DND-41 (cell line): ENCODE measurements around the gene UBXN10.
A peak's percentile ranks its signal among the peaks of the same experiment; 100 is the strongest.

ENCODE experiments used
- ATAC-seq: fragments of 200-7000 bp; cut with Tn5 transposase; 3 replicates; pipeline ENCODE4 v1.9.1; 2021; ENCODE audit warnings: low read depth; ENCODE audit not compliant: insufficient read depth
- DNase-seq: peaks from one replicate; pipeline ENCODE4 v3.0.0-alpha.2; 2020
- H2AFZ ChIP-seq: 2 replicates; pipeline ENCODE4 v1.6.0; 2012; ENCODE audit warnings: low read depth, low read length
- H3K27ac ChIP-seq: 2 replicates; pipeline ENCODE4 v1.5.1; 2012; ENCODE audit warnings: low read length, inconsistent platforms
- H3K27me3 ChIP-seq: fragments of 200-600 bp; sonication (generic); 2 replicates; pipeline ENCODE4 v1.6.0; 2012; ENCODE audit warnings: low read length, mild to moderate bottlenecking, inconsistent platforms; ENCODE audit not compliant: insufficient read depth, poor library complexity
- H3K36me3 ChIP-seq: 2 replicates; pipeline ENCODE4 v1.5.1; 2012; ENCODE audit warnings: low read length, inconsistent platforms; ENCODE audit not compliant: insufficient read depth
- H3K4me1 ChIP-seq: 2 replicates; pipeline ENCODE4 v1.5.1; 2012; ENCODE audit warnings: mild to moderate bottlenecking, low read length; ENCODE audit not compliant: insufficient read depth
- H3K4me2 ChIP-seq: 2 replicates; pipeline ENCODE4 v1.6.0; 2012; ENCODE audit warnings: mild to moderate bottlenecking, moderate library complexity, low read length, inconsistent platforms; ENCODE audit not compliant: insufficient read depth
- H3K4me3 ChIP-seq, 2 experiments: fragments of 200-600 bp in 1 of 2; shearing (Covaris generic) in 1 of 2; 2 replicates each; pipeline ENCODE4 v1.5.1; 2012 to 2016; ENCODE audit warnings: inconsistent platforms in 2 of 2, low read length in 2 of 2, mild to moderate bottlenecking in 2 of 2, low read depth in 1 of 2, moderate library complexity in 1 of 2
- H3K79me2 ChIP-seq: 2 replicates; pipeline ENCODE4 v1.6.0; 2012; ENCODE audit warnings: low read length, inconsistent platforms; ENCODE audit not compliant: insufficient read depth
- H3K9ac ChIP-seq: 2 replicates; pipeline ENCODE4 v1.6.0; 2012; ENCODE audit warnings: low read depth, mild to moderate bottlenecking, inconsistent platforms, low read length, moderate library complexity
- H3K9me3 ChIP-seq: 2 replicates; pipeline ENCODE4 v1.5.1; 2012; ENCODE audit warnings: low read length, moderate library complexity, mild to moderate bottlenecking, inconsistent platforms; ENCODE audit not compliant: insufficient read depth, severe bottlenecking
- H4K20me1 ChIP-seq: 2 replicates; pipeline ENCODE4 v1.6.0; 2012; ENCODE audit warnings: low read length; ENCODE audit not compliant: insufficient read depth
- EZH2 ChIP-seq: IDR thresholded peaks from 3 replicates; pipeline ENCODE4 v1.6.1; 2012; ENCODE audit warnings: borderline replicate concordance, low read depth, mild to moderate bottlenecking, moderate library complexity, low read length, inconsistent platforms; ENCODE audit not compliant: severe bottlenecking
- TF ChIP-seq, protein P1 (sequence below): IDR thresholded peaks from 2 replicates; pipeline ENCODE4 v1.5.1; 2012; ENCODE audit warnings: borderline replicate concordance, low read length, moderate library complexity, mild to moderate bottlenecking; ENCODE audit not compliant: poor library complexity, severe bottlenecking; ENCODE audit errors: extremely low read depth

The UBXN10 gene

DNA sequence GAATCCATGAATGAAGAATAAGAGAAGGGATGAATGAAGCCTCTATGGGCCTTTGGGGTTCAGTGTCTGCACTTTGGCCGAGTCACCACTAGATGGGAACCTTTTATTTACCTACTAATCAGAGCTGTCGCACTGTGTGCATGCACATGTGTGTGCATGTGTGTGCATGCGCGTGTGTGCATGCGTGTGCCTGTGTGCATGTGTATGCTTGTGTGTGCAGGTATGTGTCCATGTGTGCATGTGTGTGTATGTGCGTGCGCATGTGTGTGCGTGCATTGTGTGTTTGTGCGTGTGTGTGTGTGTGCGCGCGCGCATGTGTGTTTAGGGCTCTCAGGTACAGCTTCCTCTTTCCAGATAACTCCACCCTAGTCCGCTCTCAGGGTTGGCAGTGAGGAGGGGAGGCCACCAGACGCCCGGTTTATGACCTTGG is 20.4 kb upstream of the UBXN10 start:
- TF ChIP-seq EZH2 = no peak
- TF ChIP-seq, protein P1, sequence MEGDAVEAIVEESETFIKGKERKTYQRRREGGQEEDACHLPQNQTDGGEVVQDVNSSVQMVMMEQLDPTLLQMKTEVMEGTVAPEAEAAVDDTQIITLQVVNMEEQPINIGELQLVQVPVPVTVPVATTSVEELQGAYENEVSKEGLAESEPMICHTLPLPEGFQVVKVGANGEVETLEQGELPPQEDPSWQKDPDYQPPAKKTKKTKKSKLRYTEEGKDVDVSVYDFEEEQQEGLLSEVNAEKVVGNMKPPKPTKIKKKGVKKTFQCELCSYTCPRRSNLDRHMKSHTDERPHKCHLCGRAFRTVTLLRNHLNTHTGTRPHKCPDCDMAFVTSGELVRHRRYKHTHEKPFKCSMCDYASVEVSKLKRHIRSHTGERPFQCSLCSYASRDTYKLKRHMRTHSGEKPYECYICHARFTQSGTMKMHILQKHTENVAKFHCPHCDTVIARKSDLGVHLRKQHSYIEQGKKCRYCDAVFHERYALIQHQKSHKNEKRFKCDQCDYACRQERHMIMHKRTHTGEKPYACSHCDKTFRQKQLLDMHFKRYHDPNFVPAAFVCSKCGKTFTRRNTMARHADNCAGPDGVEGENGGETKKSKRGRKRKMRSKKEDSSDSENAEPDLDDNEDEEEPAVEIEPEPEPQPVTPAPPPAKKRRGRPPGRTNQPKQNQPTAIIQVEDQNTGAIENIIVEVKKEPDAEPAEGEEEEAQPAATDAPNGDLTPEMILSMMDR = peak; percentile 63
- H3K27ac ChIP-seq = no peak overlapping the region
- no peaks in the 10 kb centered on the region for H3K4me1 ChIP-seq
- H3K79me2 ChIP-seq = no peaks in the 10 kb centered on the region
- no peak overlapping the region for H3K4me2 ChIP-seq
- ATAC-seq = 0 out of 3 replicates have a peak, but pooled peaks have one; percentile 39
- H3K4me3 ChIP-seq = no peak overlapping the region
- H3K36me3 ChIP-seq = no peaks in the 10 kb centered on the region
- no peaks in the 10 kb centered on the region for H3K27me3 ChIP-seq
- peaks cover 19% of the 10 kb centered on the region for H3K9me3 ChIP-seq
- peaks cover 4% of the 10 kb centered on the region; the same call in 1 of the 2 replicates for H4K20me1 ChIP-seq
- DNase-seq = peak; percentile 22
- H2AFZ ChIP-seq = no peak overlapping the region
- H3K9ac ChIP-seq = no peak overlapping the region

DNA sequence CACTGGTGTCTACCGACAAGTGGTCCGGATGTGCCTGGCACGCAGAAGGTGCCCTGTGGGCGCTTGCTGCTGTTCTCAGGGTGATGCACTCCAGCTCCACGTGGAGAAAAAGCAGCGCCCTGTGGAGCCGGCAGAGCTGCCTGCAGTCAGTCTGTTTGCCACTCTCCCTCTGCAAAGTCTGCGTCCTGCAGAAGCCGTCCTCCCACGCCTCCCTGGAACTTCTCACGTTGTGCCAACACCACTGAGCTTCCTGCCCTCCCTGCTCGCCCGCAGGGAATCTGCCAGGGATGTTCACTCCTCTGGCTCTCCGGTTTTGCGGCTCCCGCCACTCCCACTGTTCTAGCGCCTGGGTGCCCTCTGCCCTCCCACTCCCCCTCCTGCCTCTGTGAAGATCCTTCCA is 19.8 kb upstream of the UBXN10 start:
- no peak overlapping the region for H3K9ac ChIP-seq
- no peaks in the 10 kb centered on the region for H3K27me3 ChIP-seq
- DNase-seq = no peak

DNA sequence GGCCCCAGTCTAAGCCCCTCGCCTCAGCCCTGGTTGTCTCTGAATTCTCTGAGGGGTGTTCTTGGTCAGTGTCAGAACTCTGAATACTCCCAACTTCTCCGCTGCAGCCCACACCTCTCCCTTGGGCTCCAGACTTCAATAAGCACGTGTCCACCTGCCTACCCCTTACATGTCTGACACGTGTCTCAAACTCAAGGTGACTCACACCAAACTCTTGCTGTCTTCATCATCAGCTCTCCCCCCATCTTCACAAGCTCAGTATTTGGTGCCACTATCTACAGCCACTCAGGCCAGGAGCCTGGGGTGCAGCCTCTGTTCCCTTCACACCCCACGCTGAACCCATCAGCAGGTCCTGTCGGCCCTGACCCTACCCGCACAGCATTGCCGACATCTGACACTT is 18.8 kb upstream of the UBXN10 start:
- H3K4me2 ChIP-seq = no peak overlapping the region
- H4K20me1 ChIP-seq = peaks cover 4% of the 10 kb centered on the region; the same call in 1 of the 2 replicates
- no peaks in the 10 kb centered on the region for H3K4me1 ChIP-seq
- TF ChIP-seq EZH2 = no peak
- TF ChIP-seq, protein P1 = no peak
- H3K4me3 ChIP-seq = no peak overlapping the region
- no peaks in the 10 kb centered on the region for H3K27me3 ChIP-seq
- peaks cover 7% of the 10 kb centered on the region for H3K9me3 ChIP-seq
- no peaks in the 10 kb centered on the region for H3K36me3 ChIP-seq
- H3K79me2 ChIP-seq = no peaks in the 10 kb centered on the region
- H3K27ac ChIP-seq = no peak overlapping the region
- no peak for ATAC-seq
- no peak for DNase-seq
- H2AFZ ChIP-seq = no peak overlapping the region
- H3K9ac ChIP-seq = no peak overlapping the region

More for the DNA sequence above, 19.8 kb upstream of the UBXN10 start:
- Histone ChIP-seq H3K4me1 (no peaks in the 10 kb centered on the region), H3K79me2 (no peaks in the 10 kb centered on the region), H3K27ac (no peak overlapping the region), H3K36me3 (no peaks in the 10 kb centered on the region), H4K20me1 (peaks cover 4% of the 10 kb centered on the region; the same call in 1 of the 2 replicates), H3K9me3 (peaks cover 13% of the 10 kb centered on the region), H2AFZ (no peak overlapping the region), H3K4me3 (no peak overlapping the region), H3K4me2 (no peak overlapping the region)
- ATAC-seq = no peak
- no peak for TF ChIP-seq EZH2
- TF ChIP-seq, protein P1 = no peak
